ENCODE results near the gene CDH4.
"Not testable (repeated sequence)": the region's sequence is repeated elsewhere in the genome, so short reads cannot be mapped to it uniquely, and the experiment has no call there.

The CDH4 gene

GRCh38 chr20:61443443-61444126 is 191.5 kb downstream of the CDH4 start:
- Mint-ChIP-seq H3K27ac (ENCODE audit: low read depth) (no peak overlapping the region), H3K9me3 (no peaks in the 10 kb centered on the region), H3K27me3 (no peaks in the 10 kb centered on the region), H3K4me1 (no peaks in the 10 kb centered on the region), H3K4me3 (no peak overlapping the region), H3K36me3 (ENCODE audit: insufficient read depth) (no peaks in the 10 kb centered on the region)
- DNase-seq (ENCODE audit: low spot score in 2 of 2) (no peak), ATAC-seq (replicated peaks; ENCODE audit: extremely low read depth, poor library complexity, severe bottlenecking) (no peak)

GRCh38 chr20:61444637-61445036 is 192.6 kb downstream of the CDH4 start:
- no peaks in the 10 kb centered on the region for H3K4me1 Mint-ChIP-seq

GRCh38 chr20:61445138-61445537 is 193.1 kb downstream of the CDH4 start:
- Mint-ChIP-seq H3K4me3 (no peak overlapping the region), H3K36me3 (ENCODE audit: insufficient read depth) (no peaks in the 10 kb centered on the region), H3K27me3 (no peaks in the 10 kb centered on the region), H3K4me1 (no peaks in the 10 kb centered on the region), H3K9me3 (no peaks in the 10 kb centered on the region), H3K27ac (ENCODE audit: low read depth) (no peak overlapping the region)
- DNase-seq (ENCODE audit: low spot score in 2 of 2) = no peak
- ATAC-seq (replicated peaks; ENCODE audit: extremely low read depth, poor library complexity, severe bottlenecking) = no peak

More at GRCh38 chr20:61444637-61445036, 192.6 kb downstream of the CDH4 start:
- no peak for ATAC-seq (replicated peaks; ENCODE audit: extremely low read depth, poor library complexity, severe bottlenecking)
- no peak for DNase-seq (ENCODE audit: low spot score in 2 of 2)
- no peaks in the 10 kb centered on the region for H3K9me3 Mint-ChIP-seq
- H3K27ac Mint-ChIP-seq (ENCODE audit: low read depth) = no peak overlapping the region
- H3K4me3 Mint-ChIP-seq = no peak overlapping the region
- H3K36me3 Mint-ChIP-seq (ENCODE audit: insufficient read depth) = no peaks in the 10 kb centered on the region
- no peaks in the 10 kb centered on the region for H3K27me3 Mint-ChIP-seq

GRCh38 chr20:61445741-61446140 is 193.7 kb downstream of the CDH4 start:
- H3K27me3 Mint-ChIP-seq = no peaks in the 10 kb centered on the region
- DNase-seq (ENCODE audit: low spot score in 2 of 2) (no peak), ATAC-seq (replicated peaks; ENCODE audit: extremely low read depth, poor library complexity, severe bottlenecking) (no peak)
- H3K36me3 Mint-ChIP-seq (ENCODE audit: insufficient read depth) = no peaks in the 10 kb centered on the region
- no peaks in the 10 kb centered on the region for H3K4me1 Mint-ChIP-seq
- H3K9me3 Mint-ChIP-seq = no peaks in the 10 kb centered on the region
- no peak overlapping the region for H3K27ac Mint-ChIP-seq (ENCODE audit: low read depth)
- no peak overlapping the region for H3K4me3 Mint-ChIP-seq

- H3K4me1 Mint-ChIP-seq = no peaks in the 10 kb centered on the region
- DNase-seq (ENCODE audit: low spot score in 2 of 2) = no peak
- no peaks in the 10 kb centered on the region for H3K36me3 Mint-ChIP-seq (ENCODE audit: insufficient read depth)
- no peak overlapping the region for H3K4me3 Mint-ChIP-seq
- no peak for ATAC-seq (replicated peaks; ENCODE audit: extremely low read depth, poor library complexity, severe bottlenecking)
- H3K27me3 Mint-ChIP-seq = peaks cover 12% of the 10 kb centered on the region
- H3K9me3 Mint-ChIP-seq = no peaks in the 10 kb centered on the region
- H3K27ac Mint-ChIP-seq (ENCODE audit: low read depth) = no peak overlapping the region
These were observed 195.9 kb downstream of the CDH4 start for GRCh38 chr20:61447952-61448351.

- Mint-ChIP-seq H3K27ac (ENCODE audit: low read depth) (no peak overlapping the region), H3K27me3 (peaks cover 14% of the 10 kb centered on the region), H3K4me3 (no peak overlapping the region), H3K4me1 (no peaks in the 10 kb centered on the region), H3K36me3 (ENCODE audit: insufficient read depth) (no peaks in the 10 kb centered on the region), H3K9me3 (no peaks in the 10 kb centered on the region)
- DNase-seq (ENCODE audit: low spot score in 2 of 2) = no peak
- ATAC-seq (replicated peaks; ENCODE audit: extremely low read depth, poor library complexity, severe bottlenecking) = no peak
These were observed 196.3 kb downstream of the CDH4 start for GRCh38 chr20:61448386-61448785.

- ATAC-seq (replicated peaks; ENCODE audit: extremely low read depth, poor library complexity, severe bottlenecking) (no peak), DNase-seq (ENCODE audit: low spot score in 2 of 2) (no peak)
- Mint-ChIP-seq H3K4me1 (no peaks in the 10 kb centered on the region), H3K27ac (ENCODE audit: low read depth) (no peak overlapping the region), H3K36me3 (ENCODE audit: insufficient read depth) (no peaks in the 10 kb centered on the region), H3K4me3 (no peak overlapping the region), H3K27me3 (peaks cover 14% of the 10 kb centered on the region), H3K9me3 (no peaks in the 10 kb centered on the region)
These were observed 197.1 kb downstream of the CDH4 start for GRCh38 chr20:61449057-61449609.

GRCh38 chr20:61449916-61450315 is 197.9 kb downstream of the CDH4 start:
- Mint-ChIP-seq H3K9me3 (no peaks in the 10 kb centered on the region), H3K36me3 (ENCODE audit: insufficient read depth) (no peaks in the 10 kb centered on the region), H3K27ac (ENCODE audit: low read depth) (no peak overlapping the region), H3K4me1 (no peaks in the 10 kb centered on the region), H3K4me3 (no peak overlapping the region), H3K27me3 (peaks cover 14% of the 10 kb centered on the region)
- no peak for ATAC-seq (replicated peaks; ENCODE audit: extremely low read depth, poor library complexity, severe bottlenecking)
- no peak for DNase-seq (ENCODE audit: low spot score in 2 of 2)

- DNase-seq (ENCODE audit: low spot score in 2 of 2) (no peak), ATAC-seq (replicated peaks; ENCODE audit: extremely low read depth, poor library complexity, severe bottlenecking) (no peak)
- Mint-ChIP-seq H3K4me3 (no peak overlapping the region), H3K9me3 (no peaks in the 10 kb centered on the region), H3K4me1 (no peaks in the 10 kb centered on the region), H3K27ac (ENCODE audit: low read depth) (no peak overlapping the region), H3K36me3 (ENCODE audit: insufficient read depth) (no peaks in the 10 kb centered on the region), H3K27me3 (peaks cover 14% of the 10 kb centered on the region)
These were observed 198.5 kb downstream of the CDH4 start for GRCh38 chr20:61450549-61450948.

- DNase-seq (ENCODE audit: low spot score in 2 of 2) (no peak), ATAC-seq (replicated peaks; ENCODE audit: extremely low read depth, poor library complexity, severe bottlenecking) (no peak)
- H3K36me3 Mint-ChIP-seq (ENCODE audit: insufficient read depth) = no peaks in the 10 kb centered on the region
- no peaks in the 10 kb centered on the region for H3K9me3 Mint-ChIP-seq
- peaks cover 14% of the 10 kb centered on the region for H3K27me3 Mint-ChIP-seq
- H3K4me3 Mint-ChIP-seq = no peak overlapping the region
- H3K4me1 Mint-ChIP-seq = no peaks in the 10 kb centered on the region
- H3K27ac Mint-ChIP-seq (ENCODE audit: low read depth) = no peak overlapping the region
These were observed 198.9 kb downstream of the CDH4 start for GRCh38 chr20:61451009-61451408.

- Mint-ChIP-seq H3K27ac (ENCODE audit: low read depth) (no peak overlapping the region), H3K4me3 (no peak overlapping the region)
These were observed 199.9 kb downstream of the CDH4 start for GRCh38 chr20:61451953-61452352.

GRCh38 chr20:61453219-61453618 is 201.2 kb downstream of the CDH4 start:
- H3K36me3 Mint-ChIP-seq (ENCODE audit: insufficient read depth) = no peaks in the 10 kb centered on the region
- H3K27ac Mint-ChIP-seq (ENCODE audit: low read depth) = no peak overlapping the region
- no peaks in the 10 kb centered on the region for H3K9me3 Mint-ChIP-seq
- H3K4me3 Mint-ChIP-seq = no peak overlapping the region
- ATAC-seq (replicated peaks; ENCODE audit: extremely low read depth, poor library complexity, severe bottlenecking) (no peak), DNase-seq (ENCODE audit: low spot score in 2 of 2) (no peak)
- peaks cover 14% of the 10 kb centered on the region for H3K27me3 Mint-ChIP-seq
- no peaks in the 10 kb centered on the region for H3K4me1 Mint-ChIP-seq

More at GRCh38 chr20:61451953-61452352, 199.9 kb downstream of the CDH4 start:
- peaks cover 14% of the 10 kb centered on the region for H3K27me3 Mint-ChIP-seq
- H3K4me1 Mint-ChIP-seq = no peaks in the 10 kb centered on the region
- H3K36me3 Mint-ChIP-seq (ENCODE audit: insufficient read depth) = no peaks in the 10 kb centered on the region
- H3K9me3 Mint-ChIP-seq = no peaks in the 10 kb centered on the region
- DNase-seq (ENCODE audit: low spot score in 2 of 2) (no peak), ATAC-seq (replicated peaks; ENCODE audit: extremely low read depth, poor library complexity, severe bottlenecking) (no peak)

- not testable (repeated sequence) for H3K36me3 Mint-ChIP-seq (ENCODE audit: insufficient read depth); DNase-seq (ENCODE audit: low spot score in 2 of 2); H3K4me3 Mint-ChIP-seq; H3K4me1 Mint-ChIP-seq; H3K9me3 Mint-ChIP-seq; ATAC-seq (replicated peaks; ENCODE audit: extremely low read depth, poor library complexity, severe bottlenecking); H3K27ac Mint-ChIP-seq (ENCODE audit: low read depth)
- peaks cover 14% of the 10 kb centered on the region for H3K27me3 Mint-ChIP-seq
These were observed 201.6 kb downstream of the CDH4 start for GRCh38 chr20:61453623-61454022.

All from central memory CD8-positive, alpha-beta T cell (primary cell).